ENCODE results near the gene PTGER1.
A peak's percentile ranks its signal among the peaks of the same experiment; 100 is the strongest.

PTGER1 gene

GRCh38 chr19:14502334-14503092, 27.4 kb upstream of the PTGER1 start:
- DNase-seq (ENCODE audit: low spot score) = no peak
- no peak for FAIRE-seq

- DNase-seq (ENCODE audit: low spot score) = no peak
- no peak for FAIRE-seq
These were observed 22.2 kb upstream of the PTGER1 start for GRCh38 chr19:14497228-14497921.

- FAIRE-seq = no peak
- peak; percentile 49 for DNase-seq (ENCODE audit: low spot score)
These were observed 21.7 kb upstream of the PTGER1 start for GRCh38 chr19:14496834-14497227.

DNA sequence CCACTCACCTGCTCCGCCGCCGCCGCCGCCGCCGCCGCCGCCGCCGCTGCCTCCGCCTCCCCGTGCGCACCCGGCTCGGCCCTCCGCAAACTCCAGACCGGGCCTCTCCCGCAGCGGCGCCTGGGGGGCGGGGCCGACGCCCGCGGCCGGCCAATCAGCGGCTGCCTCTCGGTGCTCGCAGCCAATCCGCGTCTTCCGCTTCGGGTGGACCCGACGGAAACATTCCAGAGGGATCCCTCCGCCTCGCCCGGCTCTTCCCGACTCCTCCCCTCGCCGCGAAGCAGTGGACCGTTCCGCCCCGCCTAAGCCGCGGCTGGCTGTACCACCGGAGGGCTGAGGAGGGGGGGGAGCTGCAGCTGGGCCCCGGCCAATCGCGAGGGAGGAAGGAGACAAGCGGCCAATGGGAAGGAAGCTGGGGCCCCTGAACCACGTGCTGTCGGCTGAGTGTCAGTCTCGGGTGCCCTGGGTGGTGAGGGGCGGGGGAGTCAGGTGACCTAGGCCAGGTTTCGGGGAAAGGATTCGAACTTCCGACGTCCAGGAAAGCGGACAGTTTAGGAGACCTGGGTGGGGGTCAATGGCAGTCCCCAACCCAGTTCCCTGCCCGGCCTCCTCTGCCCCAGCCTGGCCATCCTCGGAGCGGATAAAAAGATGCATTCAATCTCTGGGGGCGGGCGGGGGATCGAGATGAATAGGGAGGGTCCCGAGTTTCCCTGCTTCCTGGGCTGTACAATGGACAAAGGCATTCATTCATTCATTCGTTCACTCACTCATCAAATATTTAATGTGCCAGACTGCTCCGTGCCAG, 21.1 kb upstream of the PTGER1 start, which contains the start of gene GIPC1:
Gene GIPC1 (minus strand): TSS at position 99 of the 805 bp plus-strand sequence. CDS start 13,151 bp downstream, outside the sequence.
- DNase-seq (ENCODE audit: low spot score) (peak; percentile 97), FAIRE-seq (peak; percentile 89)

DNA sequence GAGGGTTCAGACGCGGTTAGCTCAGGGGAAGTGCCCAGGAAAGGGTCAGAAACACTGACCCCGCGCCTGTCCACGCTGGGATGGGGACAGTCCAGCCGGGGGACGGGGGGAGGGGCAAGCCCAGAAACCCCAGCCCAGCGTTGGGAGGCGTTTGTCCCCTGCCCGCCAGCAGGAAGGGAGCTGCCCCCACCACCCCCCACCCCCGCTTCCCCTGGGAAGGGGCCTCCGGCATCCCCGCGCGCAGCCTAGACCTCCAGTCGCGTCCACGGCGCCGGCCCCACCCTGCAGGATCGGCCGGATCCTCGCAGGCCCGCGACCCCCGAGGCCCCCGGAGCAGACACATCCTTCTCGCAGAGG, 20.5 kb upstream of the PTGER1 start:
- DNase-seq (ENCODE audit: low spot score) = no peak

DNA sequence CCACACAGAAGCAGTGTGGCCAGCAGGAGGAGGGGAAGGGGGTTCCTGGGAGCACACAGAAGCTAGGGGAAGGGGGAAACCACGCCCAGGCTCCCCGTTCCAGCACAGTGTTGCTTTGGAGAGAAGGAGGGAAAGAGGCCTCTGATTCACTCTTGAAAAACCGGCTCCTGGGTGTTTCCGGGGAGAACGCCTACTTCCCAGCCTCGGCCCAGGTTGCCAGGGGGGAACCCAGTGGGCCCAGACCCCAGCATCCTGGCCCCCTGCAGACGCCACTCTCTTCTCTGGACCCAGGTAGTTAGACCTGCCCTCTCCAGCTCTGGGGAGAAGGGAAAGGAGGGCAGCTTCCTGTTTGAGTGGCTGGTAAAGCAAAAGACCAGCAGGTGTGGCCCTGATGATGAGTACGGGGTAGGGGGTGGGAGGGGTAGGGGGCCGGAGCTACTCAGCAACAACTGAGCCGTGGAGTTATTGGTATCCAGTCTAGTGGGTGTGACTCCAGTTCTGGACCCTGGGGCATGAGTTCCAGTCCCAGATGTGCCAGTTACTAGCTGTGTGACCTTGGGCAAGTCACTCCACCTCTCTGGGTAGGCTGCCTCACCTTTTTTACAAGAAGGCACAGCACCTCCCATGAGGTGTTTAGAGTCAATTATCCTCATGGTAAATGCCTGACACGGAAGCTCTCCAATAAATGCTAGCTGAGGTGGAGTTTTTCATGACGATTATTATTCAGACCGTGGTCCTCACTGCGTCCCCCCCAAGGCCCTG, 19.9 kb upstream of the PTGER1 start:
- no peak for DNase-seq (ENCODE audit: low spot score)
- no peak for FAIRE-seq

More for the DNA sequence above, 20.5 kb upstream of the PTGER1 start:
- FAIRE-seq = no peak

DNA sequence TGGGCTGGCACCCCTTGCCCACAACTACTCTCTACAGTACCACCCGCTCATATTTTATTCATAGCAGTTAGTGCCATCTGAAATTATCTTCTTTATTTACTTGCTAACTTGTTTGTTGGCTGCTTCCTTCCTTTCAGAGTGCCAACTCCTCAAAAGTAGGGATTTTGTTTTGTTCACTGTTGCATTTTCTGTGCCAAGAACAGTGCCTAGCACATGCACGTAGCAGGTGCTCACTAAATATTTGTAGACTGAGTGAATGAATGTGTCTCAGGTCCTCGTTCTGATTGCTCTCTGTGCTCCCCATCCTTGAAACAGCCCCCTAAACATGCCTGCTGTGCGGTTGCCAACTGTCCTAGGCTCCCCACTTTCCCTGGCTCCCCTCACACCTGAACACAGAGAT, 19.3 kb upstream of the PTGER1 start:
- no peak for DNase-seq (ENCODE audit: low spot score)
- no peak for FAIRE-seq

DNA sequence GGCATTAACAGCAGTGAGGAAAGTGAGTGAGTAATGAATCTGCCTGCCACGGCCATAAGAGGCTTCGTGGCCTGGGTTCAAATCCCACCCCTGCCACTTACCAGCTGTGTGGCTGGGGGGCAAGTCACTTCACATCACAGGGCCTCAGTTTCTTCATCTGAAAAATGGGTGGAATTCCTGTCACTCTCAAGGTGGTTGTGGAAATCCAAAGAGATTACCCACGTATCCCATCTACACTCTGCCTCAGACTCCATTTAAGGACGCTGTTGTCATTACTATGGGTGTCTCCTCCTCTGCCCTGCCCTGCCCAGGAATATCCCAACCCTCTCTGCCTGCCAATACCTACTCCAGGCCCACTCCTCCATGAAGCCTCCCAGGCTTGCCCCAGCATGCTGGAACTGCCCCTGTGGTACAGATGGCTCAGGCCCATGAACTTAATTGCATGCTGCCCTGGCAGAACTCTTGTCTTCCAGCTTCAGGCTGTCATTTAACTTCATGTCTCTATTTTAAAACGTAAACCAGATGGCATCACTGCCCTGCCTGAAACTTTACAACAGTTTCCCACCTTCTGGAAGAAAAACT, 17.7 kb upstream of the PTGER1 start:
- FAIRE-seq = no peak
- DNase-seq (ENCODE audit: low spot score) = no peak

GRCh38 chr19:14487370-14488125, 12.4 kb upstream of the PTGER1 start:
- FAIRE-seq (no peak), DNase-seq (ENCODE audit: low spot score) (no peak)

- DNase-seq (ENCODE audit: low spot score) (no peak), FAIRE-seq (no peak)
These were observed 7.2 kb upstream of the PTGER1 start for GRCh38 chr19:14482172-14482941.

DNA sequence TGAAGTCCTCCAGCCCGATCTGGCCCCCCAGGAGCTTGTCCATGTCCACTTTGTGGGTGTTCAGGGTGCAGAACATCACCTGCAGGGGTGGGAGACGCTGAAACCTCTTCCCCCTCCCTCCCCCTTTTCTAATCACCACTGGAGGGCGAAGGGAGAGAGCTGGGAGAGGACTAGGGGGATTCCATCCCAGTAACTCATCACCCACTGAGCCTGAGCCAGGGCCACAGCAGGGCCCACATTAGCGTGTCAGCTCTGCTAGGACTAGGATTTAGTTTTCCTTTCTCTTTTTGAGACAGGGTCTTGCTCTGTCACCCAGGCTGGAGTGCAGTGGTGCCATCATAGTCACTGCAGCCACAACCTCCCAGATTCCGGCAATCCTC, 5.5 kb upstream of the PTGER1 start:
- FAIRE-seq = no peak
- peak; percentile 33 for DNase-seq (ENCODE audit: low spot score)

GRCh38 chr19:14479975-14480699, 5.0 kb upstream of the PTGER1 start:
- DNase-seq (ENCODE audit: low spot score) (no peak), FAIRE-seq (no peak)

GRCh38 chr19:14479309-14479974, 4.3 kb upstream of the PTGER1 start:
- FAIRE-seq (no peak), DNase-seq (ENCODE audit: low spot score) (no peak)

GRCh38 chr19:14478113-14478545, 3.0 kb upstream of the PTGER1 start:
- DNase-seq (ENCODE audit: low spot score) (no peak), FAIRE-seq (no peak)

- FAIRE-seq (no peak), DNase-seq (ENCODE audit: low spot score) (no peak)
These were observed 2.4 kb upstream of the PTGER1 start for GRCh38 chr19:14477418-14478112.

DNA sequence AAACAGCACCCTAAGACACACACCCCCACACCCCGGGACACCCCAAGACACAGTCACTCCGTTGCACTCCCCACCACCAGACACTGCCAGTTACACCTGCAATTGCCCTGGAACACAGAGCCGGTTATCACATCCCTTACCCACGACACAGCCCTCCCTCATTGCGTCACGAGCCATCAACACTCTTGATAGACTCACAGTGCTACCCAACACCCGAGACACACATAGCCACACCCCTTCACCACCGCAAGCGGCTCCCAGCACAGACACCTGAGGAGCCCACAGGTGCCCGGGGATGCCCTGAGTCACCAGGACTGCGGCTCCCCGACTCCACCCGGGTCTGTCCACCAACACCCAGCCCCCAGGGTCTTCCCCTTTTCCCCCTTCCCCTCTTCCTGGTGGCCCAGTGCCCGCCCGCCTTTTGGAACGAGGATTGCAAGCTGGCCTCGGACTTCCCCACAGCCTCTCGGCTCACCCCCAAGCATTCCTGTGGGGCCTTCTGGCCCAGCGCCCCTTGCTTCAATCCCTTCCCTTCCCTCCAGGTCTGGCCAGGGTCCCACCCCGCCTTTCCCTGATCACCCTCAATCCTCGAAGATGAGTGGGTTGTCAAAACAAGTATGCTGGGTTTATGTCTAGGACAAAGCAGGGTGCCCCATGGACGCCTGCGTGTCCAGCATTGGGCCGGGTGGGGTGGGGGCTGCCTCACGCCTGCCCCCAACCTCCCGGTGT, 1.7 kb upstream of the PTGER1 start:
- FAIRE-seq = no peak

DNA sequence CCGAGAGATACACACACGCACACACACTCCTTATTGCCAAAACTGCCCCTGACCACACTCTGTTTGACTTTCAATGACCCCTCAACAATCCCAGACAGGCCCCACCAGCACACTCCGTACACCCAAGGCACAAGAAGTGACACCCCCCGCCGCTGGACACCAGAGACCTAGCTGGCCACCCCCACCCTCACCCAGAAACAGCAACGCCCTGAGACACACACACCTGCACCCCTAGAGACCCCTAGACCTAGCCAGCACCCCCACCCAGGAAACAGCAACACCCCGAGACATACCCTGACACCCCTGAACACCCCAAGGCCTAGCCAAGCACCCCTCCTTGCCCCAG, 1.1 kb upstream of the PTGER1 start:
- FAIRE-seq (no peak), DNase-seq (ENCODE audit: low spot score) (no peak)

More for the DNA sequence above, 1.7 kb upstream of the PTGER1 start:
- DNase-seq (ENCODE audit: low spot score) = no peak
